ENCODE data around the gene SLFNL1. TPM values are rescaled to one million over a fixed set of nuclear protein-coding genes. Genes with fewer than 3 reads are reported as not detected.

Gene SLFNL1
- total RNA-seq, 1 experiment from 2014 or later = 0.11 TPM

DNA sequence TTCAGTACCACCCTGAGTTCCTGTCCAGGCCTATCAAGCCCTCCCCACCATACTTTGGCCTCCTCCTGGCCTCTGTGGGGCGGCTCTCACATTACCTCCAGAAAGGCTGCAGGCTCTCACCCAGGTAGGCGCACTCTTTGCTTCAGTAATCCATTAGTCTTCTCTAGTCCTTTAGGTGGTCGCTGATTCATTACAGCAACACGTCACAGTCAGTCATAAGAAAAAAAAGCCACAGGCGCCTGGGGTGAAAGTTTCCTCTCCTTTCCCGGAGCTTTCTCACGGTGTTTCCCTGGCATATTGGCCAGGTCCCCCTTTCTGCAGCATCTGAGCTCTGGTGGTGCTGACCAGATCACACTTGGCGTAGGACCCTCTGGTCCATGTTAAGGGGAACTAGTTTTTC is 12.1 kb downstream of the SLFNL1 start:
- no peak overlapping the region for H3K27ac ChIP-seq (ENCODE audit: insufficient read length, low read depth, low read length)

More for the DNA sequence above, 12.1 kb downstream of the SLFNL1 start:
- H3K4me1 Mint-ChIP-seq = no peaks in the 10 kb centered on the region
- Histone ChIP-seq H4K8ac (replicated peaks; ENCODE audit: insufficient read length, low read depth, low read length) (no peak overlapping the region), H3K56ac (ENCODE audit: insufficient read length, low read depth, low read length) (no peak overlapping the region), H2BK15ac (ENCODE audit: low read depth, low read length) (no peak overlapping the region), H2BK120ac (ENCODE audit: low read depth, low read length, poor library complexity, severe bottlenecking) (no peak overlapping the region), H2BK20ac (ENCODE audit: low read depth, low read length, poor library complexity, severe bottlenecking) (no peak overlapping the region), H2AK5ac (ENCODE audit: insufficient read length, low read length) (no peak overlapping the region), H3K14ac (ENCODE audit: insufficient read depth, low read length) (no peak overlapping the region), H3K23ac (ENCODE audit: insufficient read length, low read depth, low read length) (no peak overlapping the region), H3K4me1 (ENCODE audit: insufficient read depth, low read length) (no peaks in the 10 kb centered on the region), H3K23me2 (ENCODE audit: insufficient read length, low read depth, low read length, poor library complexity, severe bottlenecking) (no peaks in the 10 kb centered on the region), H2AFZ (ENCODE audit: low read length) (no peak overlapping the region), H2BK12ac (ENCODE audit: insufficient read length, low read depth, low read length) (no peak overlapping the region), H3K79me2 (ENCODE audit: insufficient read depth, low read length) (no peaks in the 10 kb centered on the region), H3K4me2 (ENCODE audit: insufficient read depth, insufficient read length, low read length) (no peak overlapping the region), H4K20me1 (ENCODE audit: control insufficient read depth, insufficient read depth, insufficient read length) (no peaks in the 10 kb centered on the region), H3K79me1 (ENCODE audit: insufficient read depth, low read depth, low read length, poor library complexity, severe bottlenecking) (no peaks in the 10 kb centered on the region), H3K4ac (ENCODE audit: low read depth, low read length) (no peak overlapping the region), H3K18ac (ENCODE audit: insufficient read length, low read depth, low read length) (no peak overlapping the region), H3T11ph (ENCODE audit: low read length) (no peak overlapping the region), H2BK5ac (ENCODE audit: insufficient read length, low read length) (no peak overlapping the region), H3K9me3 (ENCODE audit: control insufficient read depth, low read depth, low read length) (no peaks in the 10 kb centered on the region), H3K27me3 (ENCODE audit: insufficient read depth, low read length) (no peaks in the 10 kb centered on the region), H4K5ac (ENCODE audit: insufficient read length, low read depth, low read length) (no peak overlapping the region), H3K9ac (ENCODE audit: extremely low read depth, insufficient read length, low read length) (no peak overlapping the region), H4K91ac (ENCODE audit: insufficient read length, low read depth, low read length) (no peak overlapping the region)
- WGBS (ENCODE audit: extremely low coverage, insufficient read length, low lambda C conversion rate) = no CpG with 5 or more reads among the region's 8 CpGs
- DNase-seq = no peak
- no peaks in the 10 kb centered on the region for H3K27me3 Mint-ChIP-seq (ENCODE audit: low read depth)
- no peak overlapping the region for H3K4me3 Mint-ChIP-seq
- no peaks in the 10 kb centered on the region for H3K9me3 Mint-ChIP-seq
- TF ChIP-seq, protein P1, sequence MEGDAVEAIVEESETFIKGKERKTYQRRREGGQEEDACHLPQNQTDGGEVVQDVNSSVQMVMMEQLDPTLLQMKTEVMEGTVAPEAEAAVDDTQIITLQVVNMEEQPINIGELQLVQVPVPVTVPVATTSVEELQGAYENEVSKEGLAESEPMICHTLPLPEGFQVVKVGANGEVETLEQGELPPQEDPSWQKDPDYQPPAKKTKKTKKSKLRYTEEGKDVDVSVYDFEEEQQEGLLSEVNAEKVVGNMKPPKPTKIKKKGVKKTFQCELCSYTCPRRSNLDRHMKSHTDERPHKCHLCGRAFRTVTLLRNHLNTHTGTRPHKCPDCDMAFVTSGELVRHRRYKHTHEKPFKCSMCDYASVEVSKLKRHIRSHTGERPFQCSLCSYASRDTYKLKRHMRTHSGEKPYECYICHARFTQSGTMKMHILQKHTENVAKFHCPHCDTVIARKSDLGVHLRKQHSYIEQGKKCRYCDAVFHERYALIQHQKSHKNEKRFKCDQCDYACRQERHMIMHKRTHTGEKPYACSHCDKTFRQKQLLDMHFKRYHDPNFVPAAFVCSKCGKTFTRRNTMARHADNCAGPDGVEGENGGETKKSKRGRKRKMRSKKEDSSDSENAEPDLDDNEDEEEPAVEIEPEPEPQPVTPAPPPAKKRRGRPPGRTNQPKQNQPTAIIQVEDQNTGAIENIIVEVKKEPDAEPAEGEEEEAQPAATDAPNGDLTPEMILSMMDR (conservative IDR thresholded peaks at IDR 0.05) = no peak
- H3K27ac Mint-ChIP-seq = no peak overlapping the region
- peaks cover 59 to 93% (median 87%) of the 10 kb centered on the region in 3 experiments; a peak in 6 of 7 replicates for H3K36me3 Mint-ChIP-seq (ENCODE audit: insufficient read depth in 1 of 3, low read depth in 3 of 3)

Data from H9 (cell line).